Activated naive CD4-positive, alpha-beta T cell treated with anti-CD3 and anti-CD28 coated beads, Interleukin-2, amount 50 U/mL, for 72 hours (primary cell): ENCODE results near the gene PAGE4. TPM values are rescaled to one million over a fixed set of nuclear protein-coding genes. Genes with fewer than 3 reads are reported as not detected.
A peak's percentile ranks its signal among the peaks of the same experiment; 100 is the strongest.

Experiments used
- ATAC-seq, 2 donors: fragments of 150-1000 bp; cut with Tn5 transposase; 2 replicates each; pipeline ENCODE4 v1.10.0; 2021; ENCODE audit warnings: mild to moderate bottlenecking in 2 of 2, moderate library complexity in 2 of 2
- DNase-seq, 2 donors: peaks; one replicate each; pipeline ENCODE4 v3.0.0; 2021 to 2022; ENCODE audit warnings: low spot score in 2 of 2
- H3K27ac Mint-ChIP-seq, 2 donors: one replicate each; pipeline ENCODE4 v1.8.0; 2022; ENCODE audit warnings: mild to moderate bottlenecking in 2 of 2, mixed read lengths in 2 of 2
- H3K36me3 Mint-ChIP-seq, 2 donors: one replicate each; pipeline ENCODE4 v1.8.0; 2022; ENCODE audit warnings: mixed read lengths in 2 of 2
- H3K9me3 Mint-ChIP-seq, 2 donors: one replicate each; pipeline ENCODE4 v1.8.0; 2022; ENCODE audit warnings: mixed read lengths in 2 of 2
- total RNA-seq, 2 donors: library from RNA; stranded (reverse); gene quantifications; one replicate each; pipeline ENCODE4 v1.2.3, GENCODE V29; 2022

The PAGE4 gene
- total RNA-seq, result not detected

- no peak within 1 kb of the TSS for H3K27ac Mint-ChIP-seq
- no peak for ATAC-seq
Observed at GRCh38 chrX:49829016-49829415, at the start of gene PAGE4. PAGE4 (plus strand) TSS chrX:49829303; CDS start chrX:49830429, 1,126 bp downstream.

GRCh38 chrX:49784747-49785280, 44.3 kb upstream of the PAGE4 start:
- Mint-ChIP-seq H3K27ac (no peak overlapping the region), H3K9me3 (no peaks in the 10 kb centered on the region), H3K36me3 (no peaks in the 10 kb centered on the region)
- DNase-seq (no peak), ATAC-seq (no peak)

More at GRCh38 chrX:49829016-49829415, at the start of gene PAGE4:
- no peak for DNase-seq
- Mint-ChIP-seq H3K9me3 (no peaks in the 10 kb centered on the region), H3K36me3 (no peaks in the 10 kb centered on the region)

- DNase-seq (no peak), ATAC-seq (no peak)
- no peak overlapping the region for H3K27ac Mint-ChIP-seq
- H3K36me3 Mint-ChIP-seq, result no peaks in the 10 kb centered on the region
- H3K9me3 Mint-ChIP-seq, result no peaks in the 10 kb centered on the region
Observed at GRCh38 chrX:49792376-49792775, 36.7 kb upstream of the PAGE4 start.

GRCh38 chrX:49793686-49794085, 35.4 kb upstream of the PAGE4 start:
- H3K27ac Mint-ChIP-seq, result no peak overlapping the region
- ATAC-seq (no peak), DNase-seq (no peak)
- H3K36me3 Mint-ChIP-seq, result no peaks in the 10 kb centered on the region
- H3K9me3 Mint-ChIP-seq, result no peaks in the 10 kb centered on the region

GRCh38 chrX:49799828-49800227, 29.3 kb upstream of the PAGE4 start:
- ATAC-seq (no peak), DNase-seq (no peak)
- Mint-ChIP-seq H3K36me3 (no peaks in the 10 kb centered on the region), H3K9me3 (no peaks in the 10 kb centered on the region), H3K27ac (no peak overlapping the region)

GRCh38 chrX:49809891-49810632, 19.0 kb upstream of the PAGE4 start:
- peak; percentile 48 to 59 for ATAC-seq
- H3K27ac Mint-ChIP-seq, result no peak overlapping the region
- H3K9me3 Mint-ChIP-seq, result no peaks in the 10 kb centered on the region
- DNase-seq, result no peak
- H3K36me3 Mint-ChIP-seq, result no peaks in the 10 kb centered on the region

GRCh38 chrX:49812177-49812576, 16.9 kb upstream of the PAGE4 start:
- H3K9me3 Mint-ChIP-seq, result no peaks in the 10 kb centered on the region
- ATAC-seq (no peak), DNase-seq (no peak)
- no peak overlapping the region for H3K27ac Mint-ChIP-seq
- H3K36me3 Mint-ChIP-seq, result no peaks in the 10 kb centered on the region

- H3K36me3 Mint-ChIP-seq, result no peaks in the 10 kb centered on the region
- ATAC-seq, result no peak
Observed at GRCh38 chrX:49816435-49816834, 12.7 kb upstream of the PAGE4 start.

GRCh38 chrX:49838374-49838773, 9.3 kb downstream of the PAGE4 start:
- no peak for DNase-seq
- no peak overlapping the region for H3K27ac Mint-ChIP-seq
- peak in 1 of 2 donors; percentile 34 for ATAC-seq
- H3K9me3 Mint-ChIP-seq, result no peaks in the 10 kb centered on the region
- no peaks in the 10 kb centered on the region for H3K36me3 Mint-ChIP-seq

More at GRCh38 chrX:49816435-49816834, 12.7 kb upstream of the PAGE4 start:
- DNase-seq, result no peak
- Mint-ChIP-seq H3K27ac (no peak overlapping the region), H3K9me3 (no peaks in the 10 kb centered on the region)

- Mint-ChIP-seq H3K27ac (no peak overlapping the region), H3K36me3 (no peaks in the 10 kb centered on the region), H3K9me3 (no peaks in the 10 kb centered on the region)
- ATAC-seq, result peak; percentile 58 to 83
- peak in 1 of 2 donors; percentile 42 for DNase-seq
Observed at GRCh38 chrX:49840679-49841078, 11.6 kb downstream of the PAGE4 start.

GRCh38 chrX:49842621-49843020, 13.5 kb downstream of the PAGE4 start:
- DNase-seq (no peak), ATAC-seq (no peak)
- Mint-ChIP-seq H3K9me3 (no peaks in the 10 kb centered on the region), H3K27ac (no peak overlapping the region), H3K36me3 (no peaks in the 10 kb centered on the region)

- H3K27ac Mint-ChIP-seq, result no peak overlapping the region
- no peaks in the 10 kb centered on the region for H3K36me3 Mint-ChIP-seq
- no peak for ATAC-seq
- H3K9me3 Mint-ChIP-seq, result no peaks in the 10 kb centered on the region
- DNase-seq, result no peak
Observed at GRCh38 chrX:49844611-49845010, 15.5 kb downstream of the PAGE4 start.

GRCh38 chrX:49845701-49846403, 16.7 kb downstream of the PAGE4 start:
- no peaks in the 10 kb centered on the region for H3K9me3 Mint-ChIP-seq
- ATAC-seq (no peak), DNase-seq (no peak)
- H3K36me3 Mint-ChIP-seq, result no peaks in the 10 kb centered on the region
- H3K27ac Mint-ChIP-seq, result no peak overlapping the region

- no peaks in the 10 kb centered on the region for H3K9me3 Mint-ChIP-seq
- H3K36me3 Mint-ChIP-seq, result no peaks in the 10 kb centered on the region
- H3K27ac Mint-ChIP-seq, result no peak overlapping the region
- ATAC-seq (no peak), DNase-seq (no peak)
Observed at GRCh38 chrX:49846522-49846921, 17.4 kb downstream of the PAGE4 start.

GRCh38 chrX:49848275-49848674, 19.2 kb downstream of the PAGE4 start:
- DNase-seq (no peak), ATAC-seq (no peak)
- no peaks in the 10 kb centered on the region for H3K36me3 Mint-ChIP-seq
- no peak overlapping the region for H3K27ac Mint-ChIP-seq
- H3K9me3 Mint-ChIP-seq, result no peaks in the 10 kb centered on the region

GRCh38 chrX:49850028-49850427, 20.9 kb downstream of the PAGE4 start:
- DNase-seq, result no peak
- Mint-ChIP-seq H3K27ac (no peak overlapping the region), H3K9me3 (no peaks in the 10 kb centered on the region), H3K36me3 (no peaks in the 10 kb centered on the region)
- no peak for ATAC-seq

GRCh38 chrX:49853661-49854060, 24.6 kb downstream of the PAGE4 start:
- Mint-ChIP-seq H3K36me3 (no peaks in the 10 kb centered on the region), H3K27ac (no peak overlapping the region), H3K9me3 (no peaks in the 10 kb centered on the region)
- no peak for ATAC-seq
- no peak for DNase-seq

- no peaks in the 10 kb centered on the region for H3K36me3 Mint-ChIP-seq
- no peaks in the 10 kb centered on the region for H3K9me3 Mint-ChIP-seq
- ATAC-seq (no peak), DNase-seq (no peak)
- no peak overlapping the region for H3K27ac Mint-ChIP-seq
Observed at GRCh38 chrX:49856819-49857218, 27.7 kb downstream of the PAGE4 start.
